Measurements from ENCODE around the gene EMCN. TPM values are rescaled to one million over a fixed set of nuclear protein-coding genes. Genes with fewer than 3 reads are reported as not detected.

The EMCN gene
- total and polyA plus RNA-seq, 5 donors from 2014 or later, result not detected

GRCh38 chr4:100450449-100450848 lies 67.4 kb downstream of the EMCN start:
- no peaks in the 10 kb centered on the region for H3K36me3 Mint-ChIP-seq

GRCh38 chr4:100431416-100431815 lies 86.4 kb downstream of the EMCN start:
- H3K9me3 Mint-ChIP-seq, result no peaks in the 10 kb centered on the region
- no peaks in the 10 kb centered on the region for H3K27me3 ChIP-seq (ENCODE audit: control insufficient read depth, insufficient read depth, low read length)
- no peak for DNase-seq
- no peaks in the 10 kb centered on the region for H3K36me3 Mint-ChIP-seq
- H3K27ac ChIP-seq (ENCODE audit: insufficient read depth, low read length, poor library complexity, severe bottlenecking), result no peak overlapping the region
- no peaks in the 10 kb centered on the region for H3K27me3 Mint-ChIP-seq
- no peak overlapping the region for H3K4me3 Mint-ChIP-seq
- no peak for ATAC-seq (ENCODE audit: low read depth in 2 of 2)
- H3K4me3 ChIP-seq (ENCODE audit: low read depth, low read length), result no peak overlapping the region
- no peak overlapping the region for H3K27ac Mint-ChIP-seq
- no peaks in the 10 kb centered on the region for H3K9me3 ChIP-seq (ENCODE audit: control insufficient read depth in 2 of 2, low read length in 2 of 2)
- H3K36me3 ChIP-seq (ENCODE audit: control insufficient read depth, insufficient read depth, low read length), result no peaks in the 10 kb centered on the region
- no peaks in the 10 kb centered on the region for H3K4me1 ChIP-seq (ENCODE audit: control insufficient read depth, insufficient read depth, low read length, poor library complexity, severe bottlenecking)
- H3K4me1 Mint-ChIP-seq, result no peaks in the 10 kb centered on the region

More at GRCh38 chr4:100450449-100450848, 67.4 kb downstream of the EMCN start:
- Histone ChIP-seq H3K4me1 (ENCODE audit: control insufficient read depth, insufficient read depth, low read length, poor library complexity, severe bottlenecking) (no peaks in the 10 kb centered on the region), H3K9me3 (ENCODE audit: control insufficient read depth in 2 of 2, low read length in 2 of 2) (peaks cover 0 to 3% of the 10 kb centered on the region in 2 experiments), H3K27ac (ENCODE audit: insufficient read depth, low read length, poor library complexity, severe bottlenecking) (no peak overlapping the region), H3K4me3 (ENCODE audit: low read depth, low read length) (no peak overlapping the region), H3K27me3 (ENCODE audit: control insufficient read depth, insufficient read depth, low read length) (no peaks in the 10 kb centered on the region), H3K36me3 (ENCODE audit: control insufficient read depth, insufficient read depth, low read length) (no peaks in the 10 kb centered on the region)
- no peak overlapping the region for H3K4me3 Mint-ChIP-seq
- no peaks in the 10 kb centered on the region for H3K27me3 Mint-ChIP-seq
- H3K27ac Mint-ChIP-seq, result no peak overlapping the region
- DNase-seq, result no peak
- peaks cover 0 to 2% (median 0%) of the 10 kb centered on the region in 7 donors for H3K9me3 Mint-ChIP-seq
- no peak for ATAC-seq (ENCODE audit: low read depth in 2 of 2)
- H3K4me1 Mint-ChIP-seq, result no peaks in the 10 kb centered on the region

GRCh38 chr4:100430451-100430850 lies 87.4 kb downstream of the EMCN start:
- DNase-seq (no peak), ATAC-seq (ENCODE audit: low read depth in 2 of 2) (no peak)
- no peaks in the 10 kb centered on the region for H3K27me3 Mint-ChIP-seq
- H3K27me3 ChIP-seq (ENCODE audit: control insufficient read depth, insufficient read depth, low read length), result no peaks in the 10 kb centered on the region
- no peak overlapping the region for H3K4me3 Mint-ChIP-seq
- no peaks in the 10 kb centered on the region for H3K36me3 Mint-ChIP-seq
- no peaks in the 10 kb centered on the region for H3K9me3 Mint-ChIP-seq
- H3K4me1 Mint-ChIP-seq, result no peaks in the 10 kb centered on the region
- H3K27ac ChIP-seq (ENCODE audit: insufficient read depth, low read length, poor library complexity, severe bottlenecking), result no peak overlapping the region
- no peak overlapping the region for H3K27ac Mint-ChIP-seq
- H3K36me3 ChIP-seq (ENCODE audit: control insufficient read depth, insufficient read depth, low read length), result no peaks in the 10 kb centered on the region
- no peaks in the 10 kb centered on the region for H3K9me3 ChIP-seq (ENCODE audit: control insufficient read depth in 2 of 2, low read length in 2 of 2)
- H3K4me3 ChIP-seq (ENCODE audit: low read depth, low read length), result no peak overlapping the region
- H3K4me1 ChIP-seq (ENCODE audit: control insufficient read depth, insufficient read depth, low read length, poor library complexity, severe bottlenecking), result no peaks in the 10 kb centered on the region

- H3K9me3 ChIP-seq (ENCODE audit: control insufficient read depth in 2 of 2, low read length in 2 of 2), result no peaks in the 10 kb centered on the region
- Mint-ChIP-seq H3K36me3 (no peaks in the 10 kb centered on the region), H3K9me3 (no peaks in the 10 kb centered on the region), H3K27ac (no peak overlapping the region), H3K27me3 (no peaks in the 10 kb centered on the region), H3K4me1 (no peaks in the 10 kb centered on the region), H3K4me3 (no peak overlapping the region)
- ATAC-seq (ENCODE audit: low read depth in 2 of 2) (no peak), DNase-seq (no peak)
- no peak overlapping the region for H3K27ac ChIP-seq (ENCODE audit: insufficient read depth, low read length, poor library complexity, severe bottlenecking)
- H3K27me3 ChIP-seq (ENCODE audit: control insufficient read depth, insufficient read depth, low read length), result peaks cover under 1% of the 10 kb centered on the region
- no peaks in the 10 kb centered on the region for H3K36me3 ChIP-seq (ENCODE audit: control insufficient read depth, insufficient read depth, low read length)
- no peak overlapping the region for H3K4me3 ChIP-seq (ENCODE audit: low read depth, low read length)
- H3K4me1 ChIP-seq (ENCODE audit: control insufficient read depth, insufficient read depth, low read length, poor library complexity, severe bottlenecking), result no peaks in the 10 kb centered on the region
Measured at GRCh38 chr4:100429616-100430015, 88.2 kb downstream of the EMCN start.

- H3K36me3 Mint-ChIP-seq, result no peaks in the 10 kb centered on the region
- no peaks in the 10 kb centered on the region for H3K27me3 Mint-ChIP-seq
- H3K4me1 Mint-ChIP-seq, result peaks cover 0 to under 1% (median 0%) of the 10 kb centered on the region in 4 donors
- no peaks in the 10 kb centered on the region for H3K9me3 ChIP-seq (ENCODE audit: control insufficient read depth in 2 of 2, low read length in 2 of 2)
- no peak overlapping the region for H3K27ac Mint-ChIP-seq
- DNase-seq (no peak), ATAC-seq (ENCODE audit: low read depth in 2 of 2) (no peak)
- H3K27ac ChIP-seq (ENCODE audit: insufficient read depth, low read length, poor library complexity, severe bottlenecking), result no peak overlapping the region
- H3K36me3 ChIP-seq (ENCODE audit: control insufficient read depth, insufficient read depth, low read length), result no peaks in the 10 kb centered on the region
- no peak overlapping the region for H3K4me3 Mint-ChIP-seq
- no peaks in the 10 kb centered on the region for H3K4me1 ChIP-seq (ENCODE audit: control insufficient read depth, insufficient read depth, low read length, poor library complexity, severe bottlenecking)
- peaks cover 2% of the 10 kb centered on the region for H3K27me3 ChIP-seq (ENCODE audit: control insufficient read depth, insufficient read depth, low read length)
- no peaks in the 10 kb centered on the region for H3K9me3 Mint-ChIP-seq
- H3K4me3 ChIP-seq (ENCODE audit: low read depth, low read length), result no peak overlapping the region
Measured at GRCh38 chr4:100428051-100428450, 89.8 kb downstream of the EMCN start.

GRCh38 chr4:100424376-100424775 lies 93.4 kb downstream of the EMCN start:
- Mint-ChIP-seq H3K27me3 (no peaks in the 10 kb centered on the region), H3K9me3 (no peaks in the 10 kb centered on the region), H3K4me1 (peaks cover 0 to 2% (median 0%) of the 10 kb centered on the region in 4 donors), H3K4me3 (no peak overlapping the region), H3K27ac (no peak overlapping the region), H3K36me3 (no peaks in the 10 kb centered on the region)
- Histone ChIP-seq H3K4me1 (ENCODE audit: control insufficient read depth, insufficient read depth, low read length, poor library complexity, severe bottlenecking) (no peaks in the 10 kb centered on the region), H3K9me3 (ENCODE audit: control insufficient read depth in 2 of 2, low read length in 2 of 2) (no peaks in the 10 kb centered on the region), H3K4me3 (ENCODE audit: low read depth, low read length) (no peak overlapping the region), H3K27ac (ENCODE audit: insufficient read depth, low read length, poor library complexity, severe bottlenecking) (no peak overlapping the region), H3K27me3 (ENCODE audit: control insufficient read depth, insufficient read depth, low read length) (peaks cover 2% of the 10 kb centered on the region), H3K36me3 (ENCODE audit: control insufficient read depth, insufficient read depth, low read length) (no peaks in the 10 kb centered on the region)
- ATAC-seq (ENCODE audit: low read depth in 2 of 2) (no peak), DNase-seq (no peak)

GRCh38 chr4:100422894-100423293 lies 94.9 kb downstream of the EMCN start:
- Mint-ChIP-seq H3K4me1 (peaks cover 0 to 2% (median 0%) of the 10 kb centered on the region in 4 donors), H3K36me3 (no peaks in the 10 kb centered on the region), H3K27ac (no peak overlapping the region), H3K9me3 (no peaks in the 10 kb centered on the region), H3K27me3 (no peaks in the 10 kb centered on the region), H3K4me3 (no peak overlapping the region)
- Histone ChIP-seq H3K27me3 (ENCODE audit: control insufficient read depth, insufficient read depth, low read length) (peaks cover 2% of the 10 kb centered on the region), H3K27ac (ENCODE audit: insufficient read depth, low read length, poor library complexity, severe bottlenecking) (no peak overlapping the region), H3K4me3 (ENCODE audit: low read depth, low read length) (no peak overlapping the region), H3K9me3 (ENCODE audit: control insufficient read depth in 2 of 2, low read length in 2 of 2) (no peaks in the 10 kb centered on the region), H3K4me1 (ENCODE audit: control insufficient read depth, insufficient read depth, low read length, poor library complexity, severe bottlenecking) (no peaks in the 10 kb centered on the region), H3K36me3 (ENCODE audit: control insufficient read depth, insufficient read depth, low read length) (no peaks in the 10 kb centered on the region)
- DNase-seq, result no peak
- ATAC-seq (ENCODE audit: low read depth in 2 of 2), result no peak

GRCh38 chr4:100421361-100421978 lies 96.4 kb downstream of the EMCN start:
- Mint-ChIP-seq H3K36me3 (no peaks in the 10 kb centered on the region), H3K27me3 (peaks cover 6% of the 10 kb centered on the region), H3K4me3 (no peak overlapping the region), H3K4me1 (peaks cover 0 to 2% (median 0%) of the 10 kb centered on the region in 4 donors), H3K27ac (no peak overlapping the region), H3K9me3 (no peaks in the 10 kb centered on the region)
- no peak for ATAC-seq (ENCODE audit: low read depth in 2 of 2)
- Histone ChIP-seq H3K4me1 (ENCODE audit: control insufficient read depth, insufficient read depth, low read length, poor library complexity, severe bottlenecking) (no peaks in the 10 kb centered on the region), H3K4me3 (ENCODE audit: low read depth, low read length) (no peak overlapping the region), H3K27ac (ENCODE audit: insufficient read depth, low read length, poor library complexity, severe bottlenecking) (no peak overlapping the region), H3K9me3 (ENCODE audit: control insufficient read depth in 2 of 2, low read length in 2 of 2) (no peaks in the 10 kb centered on the region), H3K36me3 (ENCODE audit: control insufficient read depth, insufficient read depth, low read length) (no peaks in the 10 kb centered on the region), H3K27me3 (ENCODE audit: control insufficient read depth, insufficient read depth, low read length) (peaks cover 2% of the 10 kb centered on the region)
- DNase-seq, result no peak
